ENCODE data around the gene CA10.

DNA sequence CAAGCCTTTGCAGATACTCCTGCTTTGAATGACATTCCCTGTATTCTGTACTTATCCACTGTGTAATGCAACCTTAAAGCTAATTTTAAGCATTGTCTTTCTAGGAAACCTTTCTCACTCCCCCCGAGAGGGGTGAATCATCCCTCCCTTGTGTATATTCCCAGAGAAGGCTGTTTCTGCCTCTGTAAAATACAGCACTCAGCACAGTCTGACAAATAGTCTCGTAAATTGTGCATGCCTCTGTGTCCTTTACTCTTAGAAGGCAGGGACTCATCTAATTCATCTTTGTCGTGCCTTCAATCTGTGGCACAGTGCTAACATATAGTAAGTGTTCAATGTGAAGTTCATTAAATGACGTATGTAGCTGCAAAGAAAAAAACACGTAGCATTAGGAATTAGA, 200.7 kb downstream of the CA10 start:
- TF ChIP-seq POLR2AphosphoS5 (IDR thresholded peaks at IDR 0.05; ENCODE audit: low read depth, low read length) = no peak
- TF ChIP-seq POLR2A (IDR thresholded peaks at IDR 0.05; ENCODE audit: low read depth, low read length) = no peak
